ENCODE results near the gene ALPK1.

GRCh38 chr4:112451831-112452230 lies 154.7 kb downstream of the ALPK1 start:
- TF ChIP-seq CTCF (IDR thresholded peaks at IDR 0.05; ENCODE audit: low read length) (no peak), EZH2 (optimal IDR thresholded peaks at IDR 0.05; ENCODE audit: low read depth, low read length) (no peak)
